Measurements from ENCODE around the gene CCDC127.
"Not testable (repeated sequence)": the region's sequence is repeated elsewhere in the genome, so short reads cannot be mapped to it uniquely, and the experiment has no call there.

CCDC127 gene, protein sequence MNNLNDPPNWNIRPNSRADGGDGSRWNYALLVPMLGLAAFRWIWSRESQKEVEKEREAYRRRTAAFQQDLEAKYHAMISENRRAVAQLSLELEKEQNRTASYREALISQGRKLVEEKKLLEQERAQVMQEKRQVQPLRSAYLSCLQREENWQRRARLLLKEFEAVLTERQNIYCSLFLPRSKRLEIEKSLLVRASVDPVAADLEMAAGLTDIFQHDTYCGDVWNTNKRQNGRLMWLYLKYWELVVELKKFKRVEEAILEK

DNA sequence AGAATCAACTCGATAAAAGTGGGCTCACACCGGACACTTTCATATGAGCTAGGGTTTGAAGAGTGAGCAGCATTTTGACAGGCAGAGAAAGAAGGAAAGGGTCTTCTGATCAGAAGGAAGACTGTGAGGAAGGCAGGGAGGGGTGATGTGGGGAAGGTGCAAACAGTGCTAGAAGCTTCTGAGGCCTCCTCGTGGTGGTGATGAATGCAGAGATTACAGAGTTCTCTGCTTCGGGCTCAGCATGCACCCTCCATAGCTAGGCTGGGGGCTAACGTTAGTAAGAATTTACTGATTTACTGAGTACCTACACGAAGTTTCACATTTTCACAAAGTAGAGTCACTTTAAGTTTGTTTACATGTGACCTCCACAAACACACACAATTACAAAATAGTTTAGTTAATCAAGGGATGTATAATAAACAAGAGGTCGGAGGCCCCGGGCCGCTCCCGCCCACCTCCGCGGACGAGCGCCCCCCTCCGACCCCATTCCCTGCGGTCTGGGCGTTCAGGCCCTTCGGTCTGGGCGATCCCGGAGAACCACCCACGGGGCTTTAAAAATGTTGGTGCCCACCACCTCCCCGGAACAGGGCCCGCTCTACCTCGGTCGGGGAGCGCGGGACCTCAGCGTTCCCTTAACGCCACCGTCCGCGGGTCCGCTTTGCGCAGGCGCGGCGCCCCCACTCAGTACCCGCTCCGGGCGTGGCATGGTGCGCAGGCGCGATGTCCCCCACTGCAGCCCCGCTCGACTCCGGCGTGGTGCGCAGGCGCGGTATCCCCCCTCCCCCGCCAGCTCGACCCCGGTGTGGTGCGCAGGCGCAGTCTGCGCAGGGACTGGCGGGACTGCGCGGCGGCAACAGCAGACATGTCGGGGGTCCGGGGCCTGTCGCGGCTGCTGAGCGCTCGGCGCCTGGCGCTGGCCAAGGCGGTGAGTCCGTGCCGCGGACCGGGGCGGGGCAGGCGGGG lies at the start of gene CCDC127, which contains the start of gene SDHA:
Gene CCDC127, minus strand, starts transcription at position 660 of the 963 bp plus-strand sequence. CDS start 1,304 bp downstream, outside the sequence.
Gene SDHA, plus strand, starts transcription at position 827 of the 963 bp plus-strand sequence. Its CDS starts 36 bp downstream, at position 863.
- H3K27ac ChIP-seq = peak within 1 kb of the TSS; percentile 88
- CTCF ChIA-PET = interaction anchor here (0.7 to 0.9 kb wide), 2 partner anchors 19 to 28 kb away, joined by 3 to 5 read pairs; no protein-coding TSS in a partner anchor
- DNase-seq (ENCODE audit: low spot score) = peak; percentile 100
- POLR2A ChIA-PET (ENCODE audit: low non-redundant PET) = interaction anchor here (0.6 kb wide), 1 partner anchor 985 kb away, joined by 4 read pairs; no protein-coding TSS in a partner anchor
- TF ChIP-seq, protein P1, sequence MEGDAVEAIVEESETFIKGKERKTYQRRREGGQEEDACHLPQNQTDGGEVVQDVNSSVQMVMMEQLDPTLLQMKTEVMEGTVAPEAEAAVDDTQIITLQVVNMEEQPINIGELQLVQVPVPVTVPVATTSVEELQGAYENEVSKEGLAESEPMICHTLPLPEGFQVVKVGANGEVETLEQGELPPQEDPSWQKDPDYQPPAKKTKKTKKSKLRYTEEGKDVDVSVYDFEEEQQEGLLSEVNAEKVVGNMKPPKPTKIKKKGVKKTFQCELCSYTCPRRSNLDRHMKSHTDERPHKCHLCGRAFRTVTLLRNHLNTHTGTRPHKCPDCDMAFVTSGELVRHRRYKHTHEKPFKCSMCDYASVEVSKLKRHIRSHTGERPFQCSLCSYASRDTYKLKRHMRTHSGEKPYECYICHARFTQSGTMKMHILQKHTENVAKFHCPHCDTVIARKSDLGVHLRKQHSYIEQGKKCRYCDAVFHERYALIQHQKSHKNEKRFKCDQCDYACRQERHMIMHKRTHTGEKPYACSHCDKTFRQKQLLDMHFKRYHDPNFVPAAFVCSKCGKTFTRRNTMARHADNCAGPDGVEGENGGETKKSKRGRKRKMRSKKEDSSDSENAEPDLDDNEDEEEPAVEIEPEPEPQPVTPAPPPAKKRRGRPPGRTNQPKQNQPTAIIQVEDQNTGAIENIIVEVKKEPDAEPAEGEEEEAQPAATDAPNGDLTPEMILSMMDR (conservative IDR thresholded peaks at IDR 0.05; ENCODE audit: low read depth) = peak; percentile 65

DNA sequence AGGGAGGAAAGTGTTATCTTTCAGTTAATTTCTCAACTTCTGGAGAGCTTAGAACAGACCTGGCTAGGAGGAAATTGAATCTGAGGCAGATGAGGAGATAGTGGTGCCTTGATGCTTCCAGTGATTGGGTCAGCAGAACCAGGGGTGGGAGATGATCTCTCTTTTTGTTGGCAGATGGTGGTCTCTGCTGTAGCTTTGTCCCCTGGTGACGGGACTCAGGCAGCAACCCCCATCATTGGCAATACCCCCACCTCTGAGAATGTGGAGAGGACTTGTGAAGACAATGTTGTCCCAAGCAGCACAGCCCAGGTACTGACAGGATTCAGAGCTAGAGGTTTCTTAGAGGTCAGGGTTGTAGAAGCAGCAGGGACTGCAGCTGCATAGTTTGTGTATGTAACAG lies 49.8 kb upstream of the CCDC127 start:
- no peak overlapping the region for H3K27ac ChIP-seq
- ChIA-PET CTCF (no interaction called here), POLR2A (ENCODE audit: low non-redundant PET) (no interaction called here)
- TF ChIP-seq, protein P1 (conservative IDR thresholded peaks at IDR 0.05; ENCODE audit: low read depth) = no peak
- DNase-seq (ENCODE audit: low spot score) = no peak

DNA sequence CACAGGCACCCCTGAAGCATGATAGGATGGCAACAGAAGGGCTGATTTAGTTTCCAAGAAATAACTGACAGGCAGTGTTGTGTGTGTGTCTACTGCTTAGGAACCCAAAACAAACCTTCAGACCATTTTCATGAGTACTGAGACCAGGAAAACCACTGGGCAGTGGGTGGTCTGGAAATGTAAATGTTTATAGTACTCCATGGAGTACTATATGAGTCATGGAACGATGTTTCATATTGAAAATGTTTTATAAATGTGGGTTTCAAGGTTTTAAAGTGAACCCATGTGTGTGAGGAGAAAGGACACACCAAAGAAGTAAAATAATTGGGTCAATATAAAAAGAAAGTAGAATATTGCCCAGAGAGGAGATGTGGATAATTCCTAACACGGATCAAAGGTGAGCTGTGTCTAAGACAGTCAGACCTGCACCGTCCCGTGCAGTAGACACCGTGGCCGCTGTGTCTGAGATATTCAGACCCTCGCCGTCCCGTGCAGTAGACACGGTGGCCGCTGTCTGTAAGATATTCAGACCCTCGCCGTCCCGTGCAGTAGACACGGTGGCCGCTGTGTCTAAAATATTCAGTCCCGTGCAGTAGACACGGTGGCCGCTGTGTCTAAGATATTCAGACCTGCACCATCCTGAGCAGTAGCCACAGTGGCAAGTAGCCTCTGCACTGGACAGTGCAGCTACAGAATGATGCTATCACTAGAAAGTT lies 48.5 kb upstream of the CCDC127 start:
- H3K27ac ChIP-seq; POLR2A ChIA-PET (ENCODE audit: low non-redundant PET); CTCF ChIA-PET; DNase-seq (ENCODE audit: low spot score): not testable (repeated sequence)

DNA sequence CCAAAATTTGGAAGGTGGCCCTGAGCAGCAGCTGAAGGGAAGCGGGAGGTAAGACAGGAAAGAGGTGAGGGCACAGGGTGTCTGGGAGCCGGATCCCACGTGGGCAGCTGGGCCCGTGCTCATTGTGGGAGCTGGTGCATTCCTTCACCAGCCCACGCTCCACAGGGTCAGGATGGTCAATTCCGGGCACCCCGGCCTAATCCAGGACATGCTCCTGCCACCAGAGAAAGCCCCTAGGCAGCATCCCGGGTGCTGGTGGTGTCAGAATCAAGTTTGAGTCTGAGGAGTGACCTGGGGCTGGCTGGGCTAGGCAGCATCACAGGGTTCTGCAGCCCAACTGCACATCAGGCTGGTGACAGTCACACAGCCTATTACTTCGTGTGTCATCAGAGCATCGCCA lies 46.4 kb upstream of the CCDC127 start:
- TF ChIP-seq, protein P1 (conservative IDR thresholded peaks at IDR 0.05; ENCODE audit: low read depth) = no peak
- ChIA-PET CTCF (no interaction called here), POLR2A (ENCODE audit: low non-redundant PET) (no interaction called here)
- no peak for DNase-seq (ENCODE audit: low spot score)
- 0 out of 2 replicates have a peak overlapping the region, but pooled peaks have one; percentile 15 for H3K27ac ChIP-seq

DNA sequence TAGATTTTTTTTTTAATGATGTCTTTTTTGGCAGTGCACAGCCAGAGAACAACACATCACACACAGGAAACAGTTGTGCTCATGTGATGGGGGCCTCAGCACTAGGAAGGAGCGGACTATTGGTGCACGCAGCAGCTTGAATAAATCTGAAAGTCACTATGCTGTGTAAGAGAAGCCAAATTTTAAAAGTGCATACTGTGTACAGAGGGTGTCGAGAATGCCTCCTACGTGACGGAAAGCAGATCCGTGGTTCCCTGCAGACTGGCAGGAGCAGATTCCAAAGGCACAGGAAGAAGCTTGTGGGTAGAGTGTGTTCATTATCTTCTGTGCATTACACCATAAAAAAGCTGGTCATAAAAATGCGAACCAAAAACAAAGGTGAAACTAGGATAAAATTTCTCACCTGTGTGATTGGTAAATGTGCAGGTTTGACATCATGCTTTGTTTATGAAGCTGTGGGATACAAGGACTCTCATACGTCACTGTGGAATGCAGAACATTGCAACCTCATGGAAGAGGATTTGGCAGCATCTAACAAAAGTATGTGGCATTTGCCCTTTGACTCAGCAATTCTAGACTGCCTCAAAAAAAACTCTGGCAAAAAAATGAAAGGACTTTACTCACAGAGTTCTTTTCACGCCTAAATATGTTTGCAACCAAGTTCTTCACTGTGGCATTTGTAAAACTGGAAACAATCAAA lies 45.5 kb upstream of the CCDC127 start:
- DNase-seq (ENCODE audit: low spot score) = peak; percentile 15
- H3K27ac ChIP-seq; POLR2A ChIA-PET (ENCODE audit: low non-redundant PET): not testable (repeated sequence)
- CTCF ChIA-PET = interaction anchor here (0.6 kb wide), 1 partner anchor 224 kb away, joined by 4 read pairs; no protein-coding TSS in a partner anchor

DNA sequence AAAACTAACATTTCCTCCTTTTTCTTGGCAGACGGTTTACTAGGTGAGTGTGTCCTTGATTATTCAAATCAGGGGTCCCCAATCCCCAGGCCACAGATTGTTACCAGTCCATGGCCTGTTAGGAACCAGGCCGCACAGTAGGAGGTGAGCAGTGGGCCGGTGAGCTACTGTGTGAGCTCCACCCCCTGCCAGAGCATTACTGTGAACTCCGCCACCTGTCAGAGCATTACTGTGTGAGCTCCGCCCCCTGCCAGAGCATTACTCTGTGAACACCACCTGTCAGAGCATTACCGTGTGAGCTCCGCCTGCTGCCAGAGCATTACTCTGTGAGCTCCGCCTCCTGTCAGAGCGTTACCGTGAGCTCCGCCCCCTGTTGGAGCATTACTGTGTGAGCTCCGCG lies 39.2 kb upstream of the CCDC127 start:
- ChIA-PET POLR2A (ENCODE audit: low non-redundant PET) (no interaction called here), CTCF (no interaction called here)
- no peak for DNase-seq (ENCODE audit: low spot score)
- TF ChIP-seq, protein P1 (conservative IDR thresholded peaks at IDR 0.05; ENCODE audit: low read depth) = no peak
- H3K27ac ChIP-seq = no peak overlapping the region

DNA sequence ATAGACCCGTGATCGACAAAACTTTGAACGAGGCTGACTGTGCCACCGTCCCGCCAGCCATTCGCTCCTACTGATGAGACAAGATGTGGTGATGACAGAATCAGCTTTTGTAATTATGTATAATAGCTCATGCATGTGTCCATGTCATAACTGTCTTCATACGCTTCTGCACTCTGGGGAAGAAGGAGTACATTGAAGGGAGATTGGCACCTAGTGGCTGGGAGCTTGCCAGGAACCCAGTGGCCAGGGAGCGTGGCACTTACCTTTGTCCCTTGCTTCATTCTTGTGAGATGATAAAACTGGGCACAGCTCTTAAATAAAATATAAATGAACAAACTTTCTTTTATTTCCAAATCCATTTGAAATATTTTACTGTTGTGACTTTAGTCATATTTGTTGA lies 38.4 kb upstream of the CCDC127 start:
- CTCF ChIA-PET; DNase-seq (ENCODE audit: low spot score); H3K27ac ChIP-seq; POLR2A ChIA-PET (ENCODE audit: low non-redundant PET): not testable (repeated sequence)

DNA sequence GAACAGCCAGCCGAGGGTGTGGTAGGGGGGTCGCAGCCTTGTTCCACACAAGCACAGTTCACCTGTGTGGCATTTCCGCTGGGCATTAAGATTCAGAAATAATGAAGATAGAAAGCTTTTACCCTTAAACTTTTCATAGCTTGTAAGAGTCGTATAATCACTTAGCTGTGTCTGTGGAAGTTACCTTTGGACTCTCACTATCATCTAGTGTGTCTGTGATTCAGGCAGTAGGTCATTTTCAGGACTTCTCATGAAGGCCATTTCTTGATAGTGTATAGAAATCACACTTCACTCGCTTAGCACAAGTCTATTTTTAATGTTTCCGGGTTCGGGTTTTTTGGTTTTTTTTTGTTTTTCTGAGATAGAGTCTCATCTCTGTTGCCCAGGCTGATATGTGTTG lies 37.2 kb upstream of the CCDC127 start:
- H3K27ac ChIP-seq; POLR2A ChIA-PET (ENCODE audit: low non-redundant PET); DNase-seq (ENCODE audit: low spot score); CTCF ChIA-PET: not testable (repeated sequence)

DNA sequence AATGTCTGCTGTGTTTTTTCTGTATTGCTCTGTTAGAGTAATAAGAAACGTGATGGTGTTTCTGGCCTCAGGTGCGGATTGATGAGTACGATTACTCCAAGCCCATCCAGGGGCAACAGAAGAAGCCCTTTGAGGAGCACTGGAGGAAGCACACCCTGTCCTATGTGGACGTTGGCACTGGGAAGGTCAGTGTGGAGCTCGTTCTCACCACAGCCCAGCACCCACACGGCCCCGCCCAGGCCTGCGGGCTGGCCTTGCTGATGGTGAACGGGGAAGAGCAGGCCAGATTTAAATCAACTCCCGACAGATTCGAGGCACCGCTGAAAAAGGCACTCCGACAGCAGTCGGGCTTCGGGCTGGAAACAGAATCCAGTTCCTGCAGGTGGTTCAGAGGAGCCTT lies 36.4 kb upstream of the CCDC127 start:
- H3K27ac ChIP-seq; POLR2A ChIA-PET (ENCODE audit: low non-redundant PET); DNase-seq (ENCODE audit: low spot score); CTCF ChIA-PET: not testable (repeated sequence)

Data from RWPE1 (cell line).